SH-SY5Y (cell line): ENCODE measurements around the gene CWC22.

ENCODE experiments used
- GATA2 ChIP-seq: IDR thresholded peaks from 2 replicates; pipeline ENCODE4 v1.6.1; 2011; ENCODE audit warnings: mild to moderate bottlenecking, low read depth, low read length
- GATA3 ChIP-seq: IDR thresholded peaks from 2 replicates; pipeline ENCODE4 v1.6.1; 2011; ENCODE audit warnings: low read depth, mild to moderate bottlenecking, low read length, moderate library complexity

GRCh38 chr2:180001726-180002125, 5.4 kb downstream of the CWC22 start:
- no peak for TF ChIP-seq GATA2
- TF ChIP-seq GATA3, result no peak
